ENCODE measurements around the gene AKAP7.
"Not testable (repeated sequence)": the region's sequence is repeated elsewhere in the genome, so short reads cannot be mapped to it uniquely, and the experiment has no call there.

Gene AKAP7

GRCh38 chr6:131292145-131292938, 157.1 kb downstream of the AKAP7 start:
- no peak for DNase-seq (ENCODE audit: low read depth in 2 of 2)

GRCh38 chr6:131293472-131293911, 158.2 kb downstream of the AKAP7 start:
- no peak for DNase-seq (ENCODE audit: low read depth in 2 of 2)

GRCh38 chr6:131295081-131295480, 159.8 kb downstream of the AKAP7 start:
- DNase-seq (ENCODE audit: low read depth in 2 of 2): no peak

DNA sequence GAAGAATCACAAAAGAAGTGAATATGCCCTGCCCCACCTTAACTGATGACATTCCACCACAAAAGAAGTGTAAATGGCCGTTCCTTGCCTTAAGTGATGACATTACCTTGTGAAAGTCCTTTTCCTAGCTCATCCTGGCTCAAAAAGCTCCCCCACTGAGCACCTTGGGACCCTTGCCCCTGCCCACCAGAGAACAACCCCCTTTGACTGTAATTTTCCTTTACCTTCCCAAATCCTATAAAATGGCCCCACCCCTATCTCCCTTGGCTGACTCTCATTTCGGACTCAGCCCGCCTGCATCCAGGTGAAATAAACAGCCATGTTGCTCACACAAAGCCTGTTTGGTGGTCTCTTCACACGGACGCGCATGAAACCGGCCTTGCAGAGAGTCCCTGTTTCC, 165.6 kb downstream of the AKAP7 start:
- not testable (repeated sequence) for DNase-seq (ENCODE audit: low read depth in 2 of 2)

- DNase-seq (ENCODE audit: low read depth in 2 of 2): no peak
Measured at GRCh38 chr6:131303338-131303930, 168.2 kb downstream of the AKAP7 start.

- DNase-seq (ENCODE audit: low read depth in 2 of 2): no peak
Measured at GRCh38 chr6:131305037-131305850, 170.0 kb downstream of the AKAP7 start.

GRCh38 chr6:131309437-131309836, 174.2 kb downstream of the AKAP7 start:
- DNase-seq (ENCODE audit: low read depth in 2 of 2): no peak

DNA sequence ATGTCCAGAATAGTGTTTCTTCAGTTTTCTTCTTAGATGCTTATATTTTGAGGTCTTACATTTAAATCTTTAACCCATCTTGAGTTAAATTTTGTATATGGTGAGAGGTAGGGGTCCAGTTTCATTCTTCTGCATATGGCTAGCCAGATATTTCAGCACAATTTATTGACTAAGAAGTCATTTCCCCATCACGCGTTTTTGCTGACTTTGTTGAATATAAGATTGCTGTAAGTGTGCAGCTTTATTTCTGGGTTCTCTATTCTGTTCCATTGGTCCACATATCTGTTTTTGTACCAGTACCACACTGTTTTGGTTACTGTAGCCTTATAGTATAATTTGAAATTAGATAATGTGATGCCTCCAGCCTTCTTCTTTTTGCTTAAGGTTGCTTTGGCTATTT, 179.6 kb downstream of the AKAP7 start:
- DNase-seq (ENCODE audit: low read depth in 2 of 2): no peak

- no peak for DNase-seq (ENCODE audit: low read depth in 2 of 2)
Measured at GRCh38 chr6:131316654-131317053, 181.4 kb downstream of the AKAP7 start.

GRCh38 chr6:131317516-131317915, 182.2 kb downstream of the AKAP7 start:
- no peak for DNase-seq (ENCODE audit: low read depth in 2 of 2)

- DNase-seq (ENCODE audit: low read depth in 2 of 2): no peak
Measured at GRCh38 chr6:131321589-131321988, 186.3 kb downstream of the AKAP7 start.

- no peak for DNase-seq (ENCODE audit: low read depth in 2 of 2)
Measured at GRCh38 chr6:131322125-131322524, 186.9 kb downstream of the AKAP7 start.

DNA sequence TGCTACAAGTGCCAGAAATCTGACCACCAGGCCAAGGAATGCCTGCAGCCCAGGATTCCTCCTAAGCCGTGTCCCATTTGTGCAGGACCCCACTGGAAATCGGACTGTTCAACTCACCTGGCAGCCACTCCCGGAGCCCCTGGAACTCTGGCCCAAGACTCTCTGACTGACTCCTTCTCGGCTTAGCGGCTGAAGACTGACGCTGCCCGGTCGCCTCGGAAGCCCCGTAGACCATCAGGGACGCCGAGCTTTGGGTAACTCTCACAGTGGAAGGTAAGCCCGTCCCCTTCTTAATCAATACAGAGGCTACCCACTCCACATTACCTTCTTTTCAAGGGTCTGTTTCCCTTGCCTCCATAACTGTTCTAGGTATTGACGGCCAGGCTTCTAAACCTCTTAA, 190.4 kb downstream of the AKAP7 start:
- DNase-seq (ENCODE audit: low read depth in 2 of 2): not testable (repeated sequence)

GRCh38 chr6:131328727-131329126, 193.5 kb downstream of the AKAP7 start:
- not testable (repeated sequence) for DNase-seq (ENCODE audit: low read depth in 2 of 2)

- no peak for DNase-seq (ENCODE audit: low read depth in 2 of 2)
Measured at GRCh38 chr6:131331151-131331550, 195.9 kb downstream of the AKAP7 start.

- DNase-seq (ENCODE audit: low read depth in 2 of 2): no peak
Measured at GRCh38 chr6:131331873-131332781, 196.9 kb downstream of the AKAP7 start.

All from fibroblast of skin of left quadriceps (primary cell).